A673 (cell line): ENCODE results near the gene BHLHA15.

Experiments used
- CTCF ChIP-seq: fragments of 300-800, 200-600 bp; sonication (generic); conservative IDR thresholded peaks from 2 replicates; pipeline ENCODE4 v1.5.1; 2017; ENCODE audit warnings: low read depth, mild to moderate bottlenecking, antibody characterized with exemption, low read length, moderate library complexity, mixed read lengths
- EZH2 ChIP-seq: fragments of 200-600 bp; sonication (generic); IDR thresholded peaks from 2 replicates; pipeline ENCODE4 v1.6.1; 2017; ENCODE audit warnings: borderline replicate concordance, low read depth, mild to moderate bottlenecking, mixed read lengths, antibody characterized with exemption, low read length; ENCODE audit not compliant: poor library complexity, severe bottlenecking

GRCh38 chr7:98223351-98223897, 12.2 kb downstream of the BHLHA15 start:
- TF ChIP-seq CTCF (no peak), EZH2 (no peak)
